Smooth muscle cell (in vitro differentiated cells): Measurements from ENCODE around the gene RAP1GAP2. TPM values are rescaled to one million over a fixed set of nuclear protein-coding genes. Genes with fewer than 3 reads are reported as not detected.

Experiments used
- DNase-seq: peaks from one replicate; lab custom pipeline; 2025; ENCODE audit not compliant: unreplicated experiment; lab: John Stamatoyannopoulos, UW
- H2AFZ ChIP-seq: fragments of 200-600 bp; sonication (generic); 2 replicates; pipeline ENCODE4 v1.6.0; 2016; ENCODE audit warnings: antibody characterized with exemption, low read depth, mild to moderate bottlenecking
- H3F3A ChIP-seq: fragments of 200-600 bp; sonication (generic); 2 replicates; pipeline ENCODE4 v1.6.0; 2017; ENCODE audit warnings: antibody characterized with exemption, low read depth
- H3K27ac ChIP-seq: fragments of 200-600 bp; sonication (generic); 2 replicates; pipeline ENCODE4 v1.5.1; 2016; ENCODE audit warnings: low read depth, mild to moderate bottlenecking
- H3K27me3 ChIP-seq: fragments of 200-600 bp; sonication (generic); 2 replicates; pipeline ENCODE4 v1.6.1; 2016; ENCODE audit warnings: low read depth, mild to moderate bottlenecking
- H3K36me3 ChIP-seq: fragments of 200-600 bp; sonication (generic); 2 replicates; pipeline ENCODE4 v1.5.1; 2016; ENCODE audit warnings: low read depth
- H3K4me1 ChIP-seq: fragments of 200-600 bp; sonication (generic); 2 replicates; pipeline ENCODE4 v1.5.1; 2016; ENCODE audit warnings: low read depth
- H3K4me2 ChIP-seq: fragments of 200-600 bp; sonication (generic); 2 replicates; pipeline ENCODE4 v1.6.0; 2016; ENCODE audit warnings: mild to moderate bottlenecking
- H3K4me3 ChIP-seq: fragments of 200-600 bp; sonication (generic); 2 replicates; pipeline ENCODE4 v1.5.1; 2016; ENCODE audit warnings: mild to moderate bottlenecking
- H3K79me2 ChIP-seq: fragments of 200-600 bp; sonication (generic); 2 replicates; pipeline ENCODE4 v1.6.0; 2016; ENCODE audit warnings: low read depth, mild to moderate bottlenecking
- H3K9ac ChIP-seq: fragments of 200-600 bp; sonication (generic); 2 replicates; pipeline ENCODE4 v1.6.0; 2016; ENCODE audit warnings: low read depth
- H3K9me3 ChIP-seq: fragments of 200-600 bp; sonication (generic); replicated peaks from 2 replicates; pipeline ENCODE4 v1.5.1; 2016; ENCODE audit warnings: low read depth
- H4K20me1 ChIP-seq: fragments of 200-600 bp; sonication (generic); 2 replicates; pipeline ENCODE4 v1.6.0; 2016; ENCODE audit warnings: low read depth
- WGBS: methylation state at CpG from one replicate; pipeline ENCODE4 v1.1.7; 2016; ENCODE audit warnings: low lambda C conversion rate; 5-methylcytosine and 5-hydroxymethylcytosine counted together
- polyA plus RNA-seq: library from polyadenylated mRNA; unstranded; fragments of >200 nt; fragmentation: Nextera tagmentation; extraction: Ambion mirVana; gene quantifications from 2 replicates; pipeline ENCODE4 v1.2.1, GENCODE V29; 2016
- total RNA-seq: library from RNA; depleted of rRNA; stranded (reverse); fragments of >200 nt; gene quantifications from 2 replicates; pipeline ENCODE4 v1.2.3, GENCODE V29; 2014
- TF ChIP-seq, protein P1 (sequence below): fragments of 200-600 bp; sonication (generic); IDR thresholded peaks from 2 replicates; pipeline ENCODE4 v1.5.1; 2017; ENCODE audit warnings: borderline replicate concordance, mild to moderate bottlenecking, antibody characterized with exemption; ENCODE audit not compliant: insufficient read depth, poor library complexity, severe bottlenecking

The RAP1GAP2 gene
- total and polyA plus RNA-seq, 2 experiments from 2014 or later = 0.31 to 0.99 TPM

- Histone ChIP-seq H2AFZ (no peak overlapping the region), H3K36me3 (no peaks in the 10 kb centered on the region), H3K4me3 (no peak overlapping the region), H3K4me2 (no peak overlapping the region), H3K9ac (no peak overlapping the region), H3K4me1 (no peaks in the 10 kb centered on the region), H3K9me3 (no peaks in the 10 kb centered on the region), H3K27me3 (no peaks in the 10 kb centered on the region), H3F3A (no peaks in the 10 kb centered on the region), H4K20me1 (no peaks in the 10 kb centered on the region), H3K27ac (no peak overlapping the region), H3K79me2 (no peaks in the 10 kb centered on the region)
- WGBS = 84% methylated on average over 9 of the region's 9 CpGs
- DNase-seq = no peak
- TF ChIP-seq, protein P1, sequence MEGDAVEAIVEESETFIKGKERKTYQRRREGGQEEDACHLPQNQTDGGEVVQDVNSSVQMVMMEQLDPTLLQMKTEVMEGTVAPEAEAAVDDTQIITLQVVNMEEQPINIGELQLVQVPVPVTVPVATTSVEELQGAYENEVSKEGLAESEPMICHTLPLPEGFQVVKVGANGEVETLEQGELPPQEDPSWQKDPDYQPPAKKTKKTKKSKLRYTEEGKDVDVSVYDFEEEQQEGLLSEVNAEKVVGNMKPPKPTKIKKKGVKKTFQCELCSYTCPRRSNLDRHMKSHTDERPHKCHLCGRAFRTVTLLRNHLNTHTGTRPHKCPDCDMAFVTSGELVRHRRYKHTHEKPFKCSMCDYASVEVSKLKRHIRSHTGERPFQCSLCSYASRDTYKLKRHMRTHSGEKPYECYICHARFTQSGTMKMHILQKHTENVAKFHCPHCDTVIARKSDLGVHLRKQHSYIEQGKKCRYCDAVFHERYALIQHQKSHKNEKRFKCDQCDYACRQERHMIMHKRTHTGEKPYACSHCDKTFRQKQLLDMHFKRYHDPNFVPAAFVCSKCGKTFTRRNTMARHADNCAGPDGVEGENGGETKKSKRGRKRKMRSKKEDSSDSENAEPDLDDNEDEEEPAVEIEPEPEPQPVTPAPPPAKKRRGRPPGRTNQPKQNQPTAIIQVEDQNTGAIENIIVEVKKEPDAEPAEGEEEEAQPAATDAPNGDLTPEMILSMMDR = no peak
Measured at GRCh38 chr17:2899906-2900305, 103.7 kb downstream of the RAP1GAP2 start.

DNA sequence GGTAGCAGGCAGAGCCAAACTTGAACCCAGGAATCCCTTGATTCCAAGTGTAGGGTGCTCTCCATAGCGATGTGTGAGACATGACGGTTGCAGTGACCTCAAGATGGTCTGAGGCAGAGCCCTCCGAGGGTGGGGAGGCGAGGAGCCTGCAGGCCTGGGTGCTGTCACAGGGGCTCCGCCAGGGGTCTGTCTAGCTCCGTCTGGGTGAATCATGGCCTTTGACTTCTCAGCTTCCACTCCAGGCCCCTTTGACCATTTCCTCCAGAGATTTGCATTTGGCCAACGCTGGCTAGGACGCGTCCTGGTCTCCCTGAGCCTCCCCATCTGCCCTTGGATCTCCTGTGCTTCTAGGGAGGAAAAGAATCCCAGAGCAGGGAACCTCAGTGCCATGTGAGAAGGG is 104.6 kb downstream of the RAP1GAP2 start:
- Histone ChIP-seq H3K79me2 (no peaks in the 10 kb centered on the region), H3K36me3 (no peaks in the 10 kb centered on the region), H3K4me2 (no peak overlapping the region), H3K27me3 (no peaks in the 10 kb centered on the region), H3K4me3 (no peak overlapping the region), H3K4me1 (no peaks in the 10 kb centered on the region), H4K20me1 (no peaks in the 10 kb centered on the region), H3K9me3 (no peaks in the 10 kb centered on the region), H2AFZ (no peak overlapping the region), H3K27ac (no peak overlapping the region), H3K9ac (no peak overlapping the region), H3F3A (no peaks in the 10 kb centered on the region)
- no peak for DNase-seq
- WGBS = 77% methylated on average over 9 of the region's 9 CpGs
- TF ChIP-seq, protein P1 = no peak

DNA sequence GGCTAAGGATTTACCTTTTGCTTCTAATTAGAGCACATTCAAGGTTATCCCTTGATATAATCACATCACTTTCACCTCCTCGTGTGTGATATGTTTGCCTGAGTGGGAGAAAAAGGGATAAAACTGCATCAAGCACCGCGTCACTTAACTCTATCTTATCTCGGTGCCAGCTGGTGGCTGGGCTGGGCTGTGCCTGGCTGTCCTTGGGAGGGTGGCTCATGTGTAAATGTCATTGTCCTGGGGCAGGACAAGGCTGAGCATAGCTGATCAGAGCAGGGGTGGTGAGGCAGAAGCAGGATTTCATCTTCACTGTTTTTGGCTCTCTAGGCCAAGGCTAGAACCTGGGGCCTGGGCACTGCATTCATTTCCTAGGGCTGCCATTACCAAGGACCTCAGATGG is 105.3 kb downstream of the RAP1GAP2 start:
- Histone ChIP-seq H3K27ac (no peak overlapping the region), H3F3A (no peaks in the 10 kb centered on the region), H3K36me3 (no peaks in the 10 kb centered on the region), H3K4me2 (no peak overlapping the region), H3K9ac (no peak overlapping the region), H3K9me3 (no peaks in the 10 kb centered on the region), H3K79me2 (no peaks in the 10 kb centered on the region), H3K4me1 (no peaks in the 10 kb centered on the region), H3K4me3 (no peak overlapping the region), H3K27me3 (no peaks in the 10 kb centered on the region), H4K20me1 (no peaks in the 10 kb centered on the region), H2AFZ (no peak overlapping the region)
- no peak for DNase-seq
- WGBS = 78% methylated on average over 4 of the region's 4 CpGs
- TF ChIP-seq, protein P1 = no peak

- Histone ChIP-seq H3K36me3 (no peaks in the 10 kb centered on the region), H3K79me2 (no peaks in the 10 kb centered on the region), H3K27me3 (no peaks in the 10 kb centered on the region), H3K4me2 (no peak overlapping the region), H3K9ac (no peak overlapping the region), H3F3A (no peaks in the 10 kb centered on the region), H3K27ac (no peak overlapping the region), H4K20me1 (no peaks in the 10 kb centered on the region), H3K4me1 (no peaks in the 10 kb centered on the region), H3K9me3 (no peaks in the 10 kb centered on the region), H2AFZ (no peak overlapping the region), H3K4me3 (no peak overlapping the region)
- no peak for DNase-seq
- TF ChIP-seq, protein P1 = no peak
- WGBS = 97% methylated on average over 9 of the region's 9 CpGs
Measured at GRCh38 chr17:2902546-2902945, 106.3 kb downstream of the RAP1GAP2 start.
